ENCODE data around the gene ATP8B1.

ATP8B1 gene

GRCh38 chr18:57640749-57641148 lies 162.4 kb downstream of the ATP8B1 start:
- peaks cover 0 to 31% (median 0%) of the 10 kb centered on the region in 10 experiments; a peak in 6 of 20 replicates for H3K4me1 ChIP-seq
- no peak overlapping the region for H3K9ac ChIP-seq
- no peaks in the 10 kb centered on the region for H3K27me3 ChIP-seq
- H3K4me3 ChIP-seq = no peak overlapping the region
- peaks cover 6 to 24% (median 14%) of the 10 kb centered on the region in 11 experiments; a peak in 15 of 22 replicates for H4K20me1 ChIP-seq
- peaks cover 18 to 51% (median 42%) of the 10 kb centered on the region in 11 experiments for H3K9me3 ChIP-seq (replicated peaks in 1 of 11)
- H3K4me2 ChIP-seq = no peak overlapping the region
- TF ChIP-seq Cebpa-rat (IDR thresholded peaks at IDR 0.05) = no peak
- H3K36me3 ChIP-seq = peaks cover 52 to 93% (median 81%) of the 10 kb centered on the region in 11 experiments
- no peak overlapping the region for H3K27ac ChIP-seq

- H3K36me3 ChIP-seq = peaks cover 55 to 91% (median 77%) of the 10 kb centered on the region in 11 experiments
- no peak for TF ChIP-seq Cebpa-rat (IDR thresholded peaks at IDR 0.05)
- H3K27me3 ChIP-seq = no peaks in the 10 kb centered on the region
- H3K27ac ChIP-seq = no peak overlapping the region
- H3K4me2 ChIP-seq = no peak overlapping the region
- H3K4me1 ChIP-seq = peaks cover 0 to 26% (median 0%) of the 10 kb centered on the region in 10 experiments; a peak in 6 of 20 replicates
- no peak overlapping the region for H3K4me3 ChIP-seq
- peaks cover 5 to 18% (median 12%) of the 10 kb centered on the region in 11 experiments; a peak in 14 of 22 replicates for H4K20me1 ChIP-seq
- H3K9ac ChIP-seq = no peak overlapping the region
- peaks cover 18 to 51% (median 42%) of the 10 kb centered on the region in 11 experiments for H3K9me3 ChIP-seq (replicated peaks in 1 of 11)
These were observed 162.9 kb downstream of the ATP8B1 start for GRCh38 chr18:57640236-57640635.

DNA sequence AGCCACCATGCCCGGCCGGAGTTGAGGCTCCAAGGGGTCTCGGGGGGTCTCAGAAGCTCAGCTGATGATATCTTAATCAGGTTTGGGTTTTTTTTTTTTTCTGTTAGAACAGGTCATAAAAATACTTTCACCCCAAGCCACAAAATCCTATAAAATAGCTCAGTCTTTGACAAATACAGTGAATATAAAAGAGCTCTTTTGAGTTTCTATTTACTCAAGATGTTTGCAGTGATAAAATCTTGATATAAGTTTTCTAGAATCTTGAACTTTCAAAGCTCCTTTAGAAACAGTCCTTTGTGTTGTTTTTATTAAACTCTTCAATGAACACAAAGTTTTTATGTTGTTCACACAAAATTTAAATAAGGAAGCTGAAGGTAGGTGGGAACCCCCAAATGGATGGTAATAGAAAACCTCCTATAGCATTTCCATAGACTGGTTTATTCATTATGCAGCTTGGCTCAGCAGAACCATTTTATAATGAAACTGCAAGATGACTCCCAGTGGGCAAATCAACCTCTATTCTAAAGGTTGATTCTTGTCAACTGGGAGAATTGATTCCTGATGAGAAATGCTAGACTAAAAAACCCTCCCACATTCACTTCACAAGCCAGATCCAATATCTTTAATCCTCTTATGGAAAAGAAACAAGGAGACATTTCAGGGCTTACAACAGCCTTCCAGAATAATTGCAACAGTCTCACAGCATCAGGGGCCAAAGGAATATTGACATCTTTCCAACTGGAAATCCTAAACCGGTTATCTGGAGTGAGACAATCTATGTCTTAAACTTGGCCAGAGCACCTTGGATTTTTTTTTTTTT lies 167.9 kb downstream of the ATP8B1 start:
- H3K36me3 ChIP-seq = peaks cover 21 to 44% (median 33%) of the 10 kb centered on the region in 11 experiments
- TF ChIP-seq Cebpa-rat (IDR thresholded peaks at IDR 0.05) = no peak
- peaks cover 8 to 29% (median 10%) of the 10 kb centered on the region in 10 experiments for H3K4me1 ChIP-seq
- H3K27ac ChIP-seq = no peak overlapping the region
- peaks cover 0 to 14% (median 9%) of the 10 kb centered on the region in 11 experiments; a peak in 15 of 22 replicates for H3K9me3 ChIP-seq (replicated peaks in 1 of 11)
- no peak overlapping the region for H3K9ac ChIP-seq
- no peak overlapping the region for H3K4me3 ChIP-seq
- H3K27me3 ChIP-seq = no peaks in the 10 kb centered on the region
- H3K4me2 ChIP-seq = no peak overlapping the region
- H4K20me1 ChIP-seq = no peaks in the 10 kb centered on the region

DNA sequence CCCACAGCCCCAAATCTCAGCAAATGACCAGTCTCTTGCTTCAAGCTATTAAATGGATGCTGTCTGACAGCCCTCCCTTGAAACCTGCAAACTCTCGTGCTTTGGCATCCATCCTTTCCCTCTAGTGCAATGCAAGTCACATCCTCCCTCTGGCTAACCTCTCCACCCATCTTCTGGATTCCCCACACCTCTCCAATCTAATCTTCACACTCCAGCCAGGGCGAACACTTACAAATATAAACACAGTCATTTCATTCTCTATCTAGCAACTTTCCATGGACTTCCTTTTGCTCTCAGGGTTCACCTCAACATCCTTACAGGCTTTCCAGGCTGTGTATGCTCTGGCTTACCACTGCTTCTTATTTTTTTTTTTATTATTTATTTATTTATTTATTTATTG lies 171.4 kb downstream of the ATP8B1 start:
- Histone ChIP-seq H3K4me1 (peaks cover 8 to 17% (median 15%) of the 10 kb centered on the region in 10 experiments), H3K27ac (peak overlapping the region in 10 of 11 experiments; percentile 88 to 97 (median 93); a peak in 19 of 22 replicates), H3K4me2 (peak overlapping the region; percentile 79 to 97 (median 90)), H4K20me1 (no peaks in the 10 kb centered on the region), H3K4me3 (peak overlapping the region; percentile 77 to 87 (median 82)), H3K9ac (peak overlapping the region; percentile 85 to 95 (median 91); a peak in 21 of 22 replicates), H3K9me3 (replicated peaks in 1 of 11) (peaks cover 0 to 5% (median 0%) of the 10 kb centered on the region in 11 experiments; a peak in 6 of 22 replicates), H3K27me3 (no peaks in the 10 kb centered on the region), H3K36me3 (peaks cover 0 to 12% (median 0%) of the 10 kb centered on the region in 11 experiments; a peak in 7 of 22 replicates)
- TF ChIP-seq Cebpa-rat (IDR thresholded peaks at IDR 0.05) = no peak

DNA sequence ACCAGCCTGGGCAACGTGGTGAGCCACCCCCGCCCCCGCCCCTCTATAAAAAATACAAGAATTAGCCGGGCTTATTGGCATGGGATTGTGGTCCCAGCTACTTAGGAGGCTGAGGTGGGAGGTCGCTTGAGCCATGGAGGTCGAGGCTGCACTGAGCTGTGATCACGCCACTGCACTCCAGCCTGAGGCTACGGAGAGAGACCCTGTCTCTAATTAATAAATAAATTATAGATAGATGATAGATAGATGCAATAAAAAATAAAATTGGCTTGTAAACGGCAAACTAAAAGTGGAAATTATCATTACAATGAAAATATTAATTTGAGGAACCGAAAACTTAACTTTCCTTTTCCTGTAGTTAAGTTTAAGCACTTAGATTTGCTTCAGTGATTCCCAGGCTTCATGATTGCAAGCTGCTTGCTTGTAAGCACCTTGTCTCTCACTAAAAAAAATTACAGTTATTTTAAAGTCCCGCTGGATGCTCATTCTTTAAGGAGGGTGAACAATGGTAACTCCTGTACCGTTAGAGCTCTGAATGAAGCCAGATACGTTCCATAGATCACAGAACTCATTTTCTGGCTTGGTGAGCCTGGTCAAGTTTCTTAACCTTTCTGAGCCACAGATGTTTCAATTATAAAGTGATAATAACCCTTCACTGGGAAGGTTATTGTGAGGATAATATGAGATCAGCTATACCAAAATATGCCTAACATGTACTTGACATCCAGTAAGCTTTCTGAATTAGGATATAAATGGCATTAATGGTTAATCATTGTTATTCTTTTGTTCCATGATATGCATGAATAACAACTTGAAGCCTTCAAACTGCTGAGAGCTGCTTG lies 172.1 kb downstream of the ATP8B1 start:
- H3K4me1 ChIP-seq = peaks cover 8 to 17% (median 15%) of the 10 kb centered on the region in 10 experiments

DNA sequence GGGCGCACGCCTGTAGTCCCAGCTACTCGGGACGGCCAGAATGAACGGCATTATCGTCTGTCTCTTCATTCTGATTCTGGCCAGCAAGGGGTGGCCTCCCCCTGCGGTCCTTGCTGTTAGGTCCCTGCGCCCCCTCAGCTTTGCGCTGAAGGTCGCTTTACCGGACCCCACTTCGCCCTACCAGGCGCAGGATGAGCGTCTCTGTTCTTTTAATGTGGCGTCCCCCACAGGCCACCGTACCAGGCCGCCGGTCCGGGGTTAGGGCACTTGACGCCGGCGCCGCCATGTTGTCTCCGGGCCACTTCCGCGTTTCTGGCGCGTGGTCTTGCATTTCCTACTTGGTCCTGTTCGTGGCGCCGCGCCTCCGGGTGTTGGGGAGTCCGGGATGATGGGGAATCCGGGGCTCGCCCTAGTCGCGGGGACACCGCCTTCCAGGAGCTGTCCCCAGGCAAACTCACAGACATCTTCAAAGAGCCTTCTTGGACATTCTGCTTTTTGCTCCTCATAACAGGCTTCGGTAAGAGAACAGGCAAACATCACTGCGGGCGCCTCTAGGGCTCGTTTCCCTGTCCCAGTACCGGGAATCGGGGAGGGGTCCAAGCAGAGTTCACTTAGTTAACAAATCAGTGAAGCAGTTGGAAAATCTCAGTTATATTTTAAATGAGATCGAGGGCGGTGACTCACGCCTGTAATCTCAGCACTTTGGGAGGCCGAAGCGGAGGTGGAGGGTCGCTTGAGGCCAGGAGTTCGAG lies 172.9 kb downstream of the ATP8B1 start:
- TF ChIP-seq Cebpa-rat (IDR thresholded peaks at IDR 0.05) = no peak
- Histone ChIP-seq H3K4me1 (peaks cover 8 to 19% (median 15%) of the 10 kb centered on the region in 10 experiments), H3K36me3 (peaks cover 0 to 1% (median 0%) of the 10 kb centered on the region in 11 experiments; a peak in 2 of 22 replicates), H3K27me3 (no peaks in the 10 kb centered on the region), H3K27ac (peak overlapping the region; percentile 83 to 97 (median 93)), H3K4me3 (peak overlapping the region; percentile 77 to 87 (median 82)), H4K20me1 (no peaks in the 10 kb centered on the region), H3K9me3 (replicated peaks in 1 of 11) (peaks cover 0 to 5% (median 0%) of the 10 kb centered on the region in 11 experiments; a peak in 6 of 22 replicates), H3K4me2 (peak overlapping the region; percentile 79 to 97 (median 90)), H3K9ac (peak overlapping the region; percentile 85 to 95 (median 91))

More for the DNA sequence above, 172.1 kb downstream of the ATP8B1 start:
- peaks cover 0 to 5% (median 0%) of the 10 kb centered on the region in 11 experiments; a peak in 6 of 22 replicates for H3K9me3 ChIP-seq (replicated peaks in 1 of 11)
- H3K4me3 ChIP-seq = peak overlapping the region; percentile 77 to 87 (median 82)
- H4K20me1 ChIP-seq = no peaks in the 10 kb centered on the region
- H3K27ac ChIP-seq = peak overlapping the region; percentile 83 to 97 (median 93)
- H3K27me3 ChIP-seq = no peaks in the 10 kb centered on the region
- H3K9ac ChIP-seq = peak overlapping the region; percentile 85 to 95 (median 91)
- peak overlapping the region; percentile 79 to 97 (median 90) for H3K4me2 ChIP-seq
- no peak for TF ChIP-seq Cebpa-rat (IDR thresholded peaks at IDR 0.05)
- H3K36me3 ChIP-seq = peaks cover 0 to 5% (median 0%) of the 10 kb centered on the region in 11 experiments; a peak in 4 of 22 replicates

- peak overlapping the region; percentile 83 to 97 (median 93); a peak in 21 of 22 replicates for H3K27ac ChIP-seq
- H3K27me3 ChIP-seq = no peaks in the 10 kb centered on the region
- H3K4me1 ChIP-seq = peaks cover 8 to 26% (median 16%) of the 10 kb centered on the region in 10 experiments
- peak overlapping the region; percentile 85 to 95 (median 91); a peak in 21 of 22 replicates for H3K9ac ChIP-seq
- no peaks in the 10 kb centered on the region for H3K36me3 ChIP-seq
- peaks cover 0 to 5% (median 0%) of the 10 kb centered on the region in 11 experiments; a peak in 6 of 22 replicates for H3K9me3 ChIP-seq (replicated peaks in 1 of 11)
- H4K20me1 ChIP-seq = no peaks in the 10 kb centered on the region
- no peak for TF ChIP-seq Cebpa-rat (IDR thresholded peaks at IDR 0.05)
- peak overlapping the region; percentile 79 to 97 (median 90) for H3K4me2 ChIP-seq
- H3K4me3 ChIP-seq = peak overlapping the region; percentile 77 to 87 (median 82)
These were observed 173.7 kb downstream of the ATP8B1 start for GRCh38 chr18:57629422-57629821.

- Histone ChIP-seq H3K27ac (no peak overlapping the region), H3K9ac (no peak overlapping the region)
- TF ChIP-seq Cebpa-rat (IDR thresholded peaks at IDR 0.05) = no peak
These were observed 175.6 kb downstream of the ATP8B1 start for GRCh38 chr18:57627488-57627887.

More at GRCh38 chr18:57627488-57627887, 175.6 kb downstream of the ATP8B1 start:
- no peaks in the 10 kb centered on the region for H3K36me3 ChIP-seq
- peaks cover 11 to 36% (median 24%) of the 10 kb centered on the region in 10 experiments for H3K4me1 ChIP-seq
- no peak overlapping the region for H3K4me3 ChIP-seq
- no peaks in the 10 kb centered on the region for H4K20me1 ChIP-seq
- H3K27me3 ChIP-seq = no peaks in the 10 kb centered on the region
- H3K9me3 ChIP-seq (replicated peaks in 1 of 11) = peaks cover 0 to under 1% (median 0%) of the 10 kb centered on the region in 11 experiments; a peak in 6 of 22 replicates
- H3K4me2 ChIP-seq = no peak overlapping the region

Data from BLaER1 treated with 17β-estradiol and CSF1 and Interleukin-3, amounts not matched to agents 10 nM and 100 nM (cell line).